GM19395 (cell line): ENCODE data around the gene ASXL1.
"Not testable (repeated sequence)": the region's sequence is repeated elsewhere in the genome, so short reads cannot be mapped to it uniquely, and the experiment has no call there.

Source experiments
- ATAC-seq: cut with Tn5 transposase; IDR thresholded peaks from one replicate; pipeline ENCODE4 v1.9.1; 2021; ENCODE audit warnings: mild to moderate bottlenecking, moderate library complexity; ENCODE audit not compliant: unreplicated experiment

ASXL1 gene

DNA sequence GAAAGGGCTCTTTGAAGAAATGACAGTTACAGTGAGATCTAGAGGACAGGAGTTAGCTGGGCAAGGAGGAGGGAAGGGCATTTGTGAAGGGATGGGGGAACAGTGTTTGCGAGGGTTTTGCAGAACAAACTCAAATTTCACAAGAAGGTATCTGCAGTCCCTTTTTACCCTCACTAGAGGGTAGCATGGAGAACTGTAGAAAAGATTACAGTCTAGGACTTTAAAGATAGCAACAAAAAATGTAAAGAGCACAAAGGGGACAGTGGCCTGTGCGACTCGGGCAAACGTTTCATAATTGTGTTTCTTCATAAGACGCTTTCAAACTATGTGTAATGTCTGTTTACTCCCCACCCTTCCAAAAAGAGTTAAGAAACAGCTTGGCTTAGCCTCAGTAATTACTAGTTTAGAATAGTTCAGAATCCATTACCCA is 21.2 kb upstream of the ASXL1 start:
- ATAC-seq, result no peak

DNA sequence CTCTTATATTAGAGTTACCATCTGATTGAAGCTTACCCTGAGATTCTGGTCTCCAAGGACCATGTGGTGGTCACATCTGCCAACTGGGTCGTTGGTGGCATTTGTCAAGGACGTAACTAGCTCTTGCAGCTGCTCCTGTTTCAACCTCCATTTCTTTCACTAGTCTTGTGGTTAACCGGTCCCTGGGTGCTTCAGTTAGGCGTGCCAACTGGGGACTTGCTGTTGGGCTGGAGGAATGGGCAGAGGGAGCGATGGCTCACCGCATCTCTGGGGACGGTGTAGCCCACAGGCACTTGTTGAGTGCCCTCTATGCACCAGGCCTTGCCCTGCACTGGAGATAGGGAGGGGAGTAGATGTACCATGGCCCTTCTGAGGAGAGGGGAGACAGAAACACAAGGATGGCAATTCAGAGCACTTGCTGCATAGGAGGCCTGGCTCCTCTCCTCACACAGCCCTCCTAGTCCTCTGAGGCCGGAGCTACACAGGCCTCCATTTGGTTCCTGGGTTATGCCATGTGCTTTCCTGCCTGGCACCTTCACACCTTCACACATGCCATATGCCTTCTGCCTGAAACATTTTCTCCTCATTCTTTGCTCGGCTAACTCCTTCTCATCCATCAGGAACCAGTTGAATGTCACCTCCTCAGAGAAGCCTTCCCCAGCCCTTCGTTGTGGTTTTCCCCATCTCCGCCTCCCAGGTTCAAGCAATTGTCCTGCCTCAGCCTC is 20.0 kb upstream of the ASXL1 start:
- no peak for ATAC-seq

DNA sequence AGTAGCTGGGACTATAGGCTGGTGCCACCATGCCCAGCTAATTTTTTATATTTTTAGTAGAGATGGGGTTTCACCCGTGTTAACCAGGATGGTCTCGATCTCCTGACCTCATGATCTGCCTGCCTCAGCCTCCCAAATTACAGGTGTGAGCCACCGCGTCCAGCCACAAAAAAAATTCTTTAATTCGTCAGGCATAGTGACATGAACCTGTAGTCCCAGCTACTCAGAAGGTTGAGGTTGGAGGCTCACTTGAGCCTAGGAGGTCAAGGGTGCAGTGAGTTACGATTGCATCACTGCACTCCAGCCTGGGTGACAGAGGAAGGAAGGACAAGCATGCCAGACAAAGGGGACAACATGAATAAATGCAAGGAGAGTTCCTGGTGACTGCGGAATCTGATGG is 19.5 kb upstream of the ASXL1 start:
- ATAC-seq, result no peak

DNA sequence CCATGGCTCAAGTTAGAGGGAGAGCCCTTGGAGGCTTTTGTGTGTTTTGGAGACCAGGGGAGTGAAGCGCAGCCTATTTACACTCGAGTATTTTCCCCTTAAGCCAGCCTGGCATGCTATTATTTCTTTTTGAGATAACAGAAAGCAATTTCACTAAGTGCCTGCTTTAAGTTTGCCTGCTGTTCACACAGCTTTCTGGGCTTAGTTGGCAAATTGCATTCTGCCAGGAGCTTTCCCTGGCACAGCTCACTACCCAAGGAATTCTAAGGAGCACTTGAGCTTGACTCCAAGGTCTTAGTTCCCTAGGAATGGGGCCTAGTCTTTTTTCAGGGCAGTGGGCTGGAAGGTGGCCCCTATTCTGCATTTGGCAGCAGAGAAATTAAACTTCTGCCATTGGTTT is 19.0 kb upstream of the ASXL1 start:
- no peak for ATAC-seq

DNA sequence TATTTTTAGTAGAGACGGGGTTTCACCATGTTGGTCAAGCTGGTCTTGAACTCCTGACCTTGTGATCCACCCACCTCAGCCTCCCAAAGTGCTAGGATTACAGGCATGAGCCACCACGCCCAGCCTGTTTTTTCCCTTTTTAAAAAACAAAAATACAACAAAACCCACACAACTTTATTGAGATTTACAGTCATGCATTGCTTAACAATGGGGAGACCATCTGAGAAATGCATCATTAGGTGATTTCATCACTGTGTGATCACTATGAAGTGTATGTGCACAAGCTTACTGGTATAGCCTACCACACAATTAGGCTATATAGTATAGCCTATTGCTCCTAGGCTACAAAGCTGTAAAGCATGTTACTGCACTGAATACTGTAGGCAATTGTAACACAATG is 17.1 kb upstream of the ASXL1 start:
- not testable (repeated sequence) for ATAC-seq

DNA sequence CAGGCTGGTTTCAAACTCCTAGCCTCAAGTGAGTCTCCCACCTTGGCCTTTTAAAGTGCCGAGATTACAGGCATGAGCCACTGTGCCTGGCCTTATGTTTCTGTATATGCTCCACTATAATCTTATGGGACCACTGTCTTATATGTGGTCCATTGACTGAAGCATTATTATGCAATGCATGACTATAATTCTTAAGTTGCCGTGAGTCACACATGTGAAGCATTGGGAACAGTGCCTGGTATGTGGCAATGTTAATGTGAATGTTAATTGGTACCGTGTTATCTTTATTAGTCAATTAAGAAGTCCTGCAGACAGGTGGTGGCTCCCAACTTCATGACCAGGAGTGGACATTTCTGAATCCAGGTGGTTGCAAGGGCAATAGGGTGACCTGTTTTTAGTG is 14.7 kb upstream of the ASXL1 start:
- no peak for ATAC-seq

DNA sequence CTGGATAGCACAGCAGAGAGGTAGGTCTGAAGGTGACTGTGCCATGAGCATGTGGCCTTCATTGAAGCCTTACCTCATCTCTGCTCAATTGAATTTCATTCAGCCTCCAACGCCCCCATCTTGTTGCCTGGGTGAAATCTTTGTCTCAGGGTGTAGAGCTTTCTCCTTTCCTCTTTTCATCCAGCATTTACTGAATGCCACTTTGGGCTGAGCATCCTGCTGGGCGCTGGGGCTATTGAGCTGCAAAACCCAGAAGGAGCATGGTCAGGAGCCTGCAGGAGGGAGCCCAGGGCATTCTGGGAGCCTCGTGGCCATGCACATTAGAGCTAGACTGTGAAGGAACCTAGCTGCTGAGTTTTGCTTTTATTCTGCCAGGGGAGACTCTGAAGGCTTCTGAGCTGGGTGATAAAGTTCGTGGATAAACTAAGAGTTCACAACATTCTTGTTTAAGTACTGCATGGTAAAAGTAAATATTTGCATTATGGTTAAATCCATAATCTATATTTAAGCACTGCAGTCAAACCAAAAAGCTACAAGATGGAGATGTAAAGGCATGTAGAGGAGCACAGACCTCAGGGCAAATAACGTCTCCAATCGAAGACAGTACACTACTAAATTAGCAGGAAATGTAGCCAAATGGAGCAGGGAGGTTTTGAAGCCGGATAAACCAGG is 13.2 kb upstream of the ASXL1 start:
- ATAC-seq, result no peak

DNA sequence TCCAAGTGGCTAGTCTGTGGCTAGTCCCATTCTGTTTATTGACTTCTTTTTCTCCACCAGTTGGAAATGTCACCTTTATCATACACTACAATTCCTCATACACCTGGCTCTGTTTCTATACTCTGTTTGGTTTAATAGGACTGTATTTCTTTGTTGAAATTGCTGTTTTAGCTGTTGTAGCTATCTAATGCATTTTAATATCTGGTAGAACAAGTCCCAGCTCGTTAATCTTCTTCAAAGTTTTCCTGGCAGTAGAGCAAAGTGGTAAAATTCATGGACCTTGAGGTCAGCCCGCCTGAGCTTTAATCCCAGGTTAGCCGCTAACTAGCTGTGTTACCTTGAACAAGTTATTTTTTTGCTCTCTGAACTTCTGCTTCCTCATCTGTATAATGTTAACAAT is 9.9 kb upstream of the ASXL1 start:
- ATAC-seq, result no peak

DNA sequence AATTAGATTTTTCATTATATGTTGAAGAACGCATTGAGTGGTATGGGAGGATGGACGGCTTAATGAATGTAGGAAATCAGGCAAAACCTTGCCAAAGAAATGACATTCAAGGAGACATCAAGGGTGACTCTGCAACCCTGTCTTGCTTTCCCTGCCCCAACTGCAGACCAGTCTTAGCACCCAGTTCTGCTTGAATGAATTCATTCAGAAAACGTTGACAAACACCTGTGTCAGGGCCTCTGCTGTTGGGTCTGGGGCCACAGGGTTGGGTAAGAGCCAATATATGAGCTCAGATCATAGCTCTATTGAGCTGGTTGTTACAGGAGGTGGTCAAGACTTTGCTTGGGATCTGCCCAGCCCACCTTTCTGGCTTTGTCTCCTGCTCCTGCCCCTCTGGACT is 7.7 kb upstream of the ASXL1 start:
- no peak for ATAC-seq

DNA sequence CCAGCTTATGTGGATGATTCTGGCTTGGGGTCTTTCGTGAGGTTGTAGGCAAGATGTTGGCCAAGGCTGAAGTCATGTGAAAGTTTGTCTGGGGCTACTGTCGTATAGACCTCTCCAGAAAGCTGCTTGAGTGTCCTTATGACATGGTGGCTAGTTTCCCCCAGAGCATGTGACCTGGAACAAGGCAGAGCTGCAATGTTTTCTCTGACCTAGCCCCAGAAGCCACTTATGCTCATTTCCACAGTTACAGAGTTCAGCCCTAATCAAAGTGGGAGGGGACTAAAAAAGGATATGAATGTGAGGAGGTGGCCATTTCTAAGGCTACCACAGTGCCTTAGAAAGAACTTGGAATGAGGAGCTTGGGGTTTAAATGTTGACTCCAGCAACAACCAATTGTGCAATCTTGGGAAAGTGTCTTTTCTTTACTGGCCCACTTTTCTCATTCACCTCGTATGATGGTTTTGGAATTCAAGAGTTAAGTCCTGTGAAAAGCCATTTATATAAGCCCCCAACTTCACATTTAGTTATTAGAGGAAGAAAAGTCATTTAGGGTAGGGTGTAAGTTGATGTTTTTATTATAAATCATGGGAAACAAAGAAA is 5.9 kb upstream of the ASXL1 start:
- no peak for ATAC-seq

DNA sequence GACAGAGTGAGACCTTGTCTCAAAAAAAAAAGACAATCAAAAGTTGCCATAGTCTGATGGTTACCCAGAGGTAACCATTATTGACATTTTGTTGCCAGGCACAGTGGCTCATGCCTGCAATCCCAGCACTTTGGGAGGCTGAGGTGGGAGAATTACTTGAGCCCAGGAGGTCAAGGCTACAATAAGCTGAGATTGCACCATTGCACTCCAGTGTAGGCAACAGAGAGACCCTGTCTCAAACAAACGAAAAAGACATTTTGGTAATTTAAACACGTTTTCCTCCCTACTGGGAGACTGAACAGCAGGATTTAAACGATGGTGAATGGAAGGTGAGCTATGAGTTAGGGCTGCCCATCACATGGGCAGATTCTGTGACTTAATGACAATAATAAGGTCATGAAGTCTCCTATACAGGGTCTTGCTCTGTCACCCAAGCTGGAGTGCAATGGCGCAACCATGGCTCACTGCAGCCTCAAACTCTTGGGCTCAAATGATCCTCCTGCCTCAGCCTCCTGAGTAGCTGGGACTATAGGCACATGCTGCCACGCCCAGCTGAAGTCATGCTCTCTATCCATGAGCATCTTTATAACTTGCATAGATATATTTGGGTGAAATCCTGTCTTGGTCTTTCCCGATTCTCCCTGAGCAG is 4.2 kb upstream of the ASXL1 start:
- no peak for ATAC-seq

DNA sequence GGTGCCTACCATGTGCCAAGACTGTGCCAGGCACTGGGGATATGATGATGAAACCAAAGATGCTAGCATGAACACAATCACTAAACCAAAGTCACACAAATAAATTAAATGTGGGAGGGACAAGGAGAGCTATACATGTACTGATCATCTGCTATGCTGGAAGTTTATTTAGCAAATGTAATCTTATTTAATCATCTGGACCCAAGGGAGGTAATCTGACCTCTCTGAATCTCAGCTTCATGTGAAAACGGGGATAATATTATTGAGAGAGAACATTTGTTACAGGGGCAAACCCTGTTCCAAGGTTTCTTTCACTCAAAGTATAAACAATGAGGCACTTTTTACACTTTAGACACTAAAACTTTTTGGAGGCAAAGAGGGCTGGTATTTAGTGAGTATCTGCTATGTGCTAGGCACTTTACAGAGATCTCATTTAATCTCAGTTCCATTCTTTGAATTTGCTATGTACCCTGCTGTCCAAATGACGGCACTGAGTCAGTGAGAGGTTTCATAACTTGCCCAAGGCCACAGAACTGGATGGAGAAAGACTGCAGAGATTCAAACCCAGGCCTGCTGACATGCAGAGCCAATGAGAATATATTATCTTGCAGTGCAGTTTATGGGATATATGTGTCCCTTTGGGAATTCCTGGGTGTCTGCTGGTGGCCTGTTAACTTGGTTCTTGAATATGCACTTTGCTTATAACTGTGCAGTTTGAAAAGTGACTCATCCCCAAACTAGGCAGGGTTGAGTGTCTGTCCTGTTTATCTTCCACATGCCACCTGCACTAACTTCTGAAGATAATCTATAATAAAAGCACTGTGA is 3.3 kb upstream of the ASXL1 start:
- ATAC-seq, result peak; percentile 32

DNA sequence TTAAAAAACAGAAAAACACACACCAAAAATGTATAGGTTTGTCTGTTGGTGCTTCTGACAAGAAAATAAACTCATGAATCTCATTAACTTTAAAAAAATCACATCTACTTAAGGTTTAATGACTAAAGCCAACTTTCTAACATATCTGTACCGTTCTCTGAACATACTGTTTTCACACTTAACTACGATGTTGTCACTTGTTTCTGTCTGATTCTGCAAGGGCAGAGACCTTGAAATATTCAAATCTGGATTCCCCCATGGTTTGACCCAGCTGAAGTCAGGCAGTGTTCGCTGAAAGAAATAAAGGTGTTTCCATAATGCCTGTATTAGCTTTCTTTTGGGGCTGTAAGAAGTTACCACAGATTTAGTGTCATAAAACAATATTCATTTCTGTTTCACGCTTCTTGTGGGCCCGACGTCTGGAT is 2.7 kb upstream of the ASXL1 start:
- ATAC-seq, result no peak

DNA sequence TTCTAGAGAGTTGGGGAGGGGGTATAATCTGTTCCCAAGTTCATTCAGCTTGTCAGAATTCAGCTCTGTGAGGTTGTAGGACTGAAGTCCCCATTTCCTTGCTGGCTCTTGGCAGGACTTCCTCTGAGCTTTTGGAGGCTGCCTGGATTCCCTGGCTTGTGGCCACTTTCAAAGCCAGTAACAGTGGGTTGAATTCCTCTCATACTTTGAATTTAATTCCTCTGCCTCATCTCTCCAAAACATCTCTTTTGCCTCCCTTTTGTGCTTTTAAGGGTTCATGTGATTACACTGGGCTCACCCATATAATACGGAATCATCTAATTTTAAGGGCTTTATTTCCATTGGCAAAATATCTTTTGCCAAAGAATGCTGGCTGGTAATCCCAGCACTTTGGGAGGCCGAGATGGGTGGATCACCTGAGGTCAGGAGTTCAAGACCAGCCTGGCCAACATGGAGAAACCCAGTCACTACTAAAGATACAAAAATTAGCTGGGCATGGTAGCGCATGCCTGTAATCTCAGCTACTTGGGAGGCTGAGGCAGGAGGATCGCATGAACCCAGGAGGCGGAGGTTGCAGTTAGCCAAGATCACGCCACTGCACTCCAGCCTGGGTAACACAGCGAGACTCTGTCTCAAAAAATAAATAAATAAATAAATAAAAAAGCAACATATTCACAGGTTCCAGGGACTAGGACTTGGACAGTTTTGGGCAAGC is 2.1 kb upstream of the ASXL1 start:
- ATAC-seq, result not testable (repeated sequence)

DNA sequence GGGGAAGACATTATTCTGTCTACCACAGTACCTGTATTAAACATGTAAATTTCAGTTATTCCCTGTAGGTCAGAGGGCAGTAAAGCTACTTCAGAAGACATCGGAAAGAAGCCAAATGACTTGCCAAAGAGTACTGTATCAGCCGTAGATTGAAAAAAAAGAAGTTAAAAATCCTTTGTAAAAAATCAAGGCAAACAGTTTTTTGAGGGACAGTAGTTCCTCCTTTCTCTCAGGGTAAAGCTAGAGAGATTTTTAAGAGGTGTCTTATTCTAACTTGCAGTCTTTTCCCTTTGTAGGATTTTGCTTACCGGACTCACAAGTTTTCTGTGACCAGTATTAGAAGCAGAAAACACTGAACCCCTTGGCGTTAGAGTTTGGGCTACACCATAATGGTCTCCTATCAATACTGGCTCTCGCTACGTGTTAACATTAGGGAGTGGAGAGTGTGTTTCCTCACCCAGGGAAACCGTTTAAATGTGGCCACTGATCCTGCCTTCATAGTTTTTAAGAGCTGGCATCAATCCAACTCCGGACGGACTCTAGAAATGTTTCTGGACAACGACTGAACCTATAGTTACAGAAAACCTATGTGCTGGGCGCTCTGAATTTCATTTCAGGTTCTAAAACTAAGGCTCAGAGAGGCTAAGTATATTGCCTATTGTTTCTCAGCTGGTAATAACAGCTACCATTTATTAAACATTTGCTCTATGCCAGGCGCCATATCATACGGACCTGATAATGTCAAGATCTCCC is 1.3 kb upstream of the ASXL1 start:
- ATAC-seq, result no peak

DNA sequence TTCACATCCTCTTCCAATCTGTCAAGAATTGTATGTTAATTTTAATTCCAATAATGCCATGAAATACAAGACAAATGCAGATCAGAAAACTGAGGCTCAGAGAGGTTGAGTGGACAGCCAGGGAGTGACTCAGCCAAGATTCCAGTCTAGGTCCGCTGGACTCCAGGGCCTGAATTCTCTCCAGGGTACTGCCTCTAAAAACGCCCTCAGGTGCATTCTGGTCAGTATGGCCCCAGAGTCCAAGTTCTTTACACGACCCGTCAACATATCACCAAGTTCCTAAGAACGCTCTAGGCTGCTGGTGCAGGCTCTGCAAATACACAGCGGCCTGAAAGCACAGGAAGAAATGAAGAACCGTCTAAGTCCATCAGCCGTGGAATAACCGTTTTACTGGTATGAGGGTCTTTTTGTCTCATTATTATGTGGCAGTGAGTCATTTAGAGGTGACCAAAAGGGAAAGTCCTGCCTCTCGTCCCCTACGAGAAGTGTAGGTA is 709 bp upstream of the ASXL1 start:
- ATAC-seq, result no peak

DNA sequence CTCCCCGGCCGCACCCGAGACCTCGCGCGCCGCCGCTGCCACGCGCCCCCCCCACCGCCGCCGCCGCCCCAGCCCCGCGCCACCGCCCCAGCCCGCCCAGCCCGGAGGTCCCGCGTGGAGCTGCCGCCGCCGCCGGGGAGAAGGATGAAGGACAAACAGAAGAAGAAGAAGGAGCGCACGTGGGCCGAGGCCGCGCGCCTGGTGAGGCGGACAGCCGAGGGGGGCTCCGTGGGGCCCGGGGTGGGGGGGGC is 426 bp downstream of the ASXL1 start:
- ATAC-seq, result no peak

DNA sequence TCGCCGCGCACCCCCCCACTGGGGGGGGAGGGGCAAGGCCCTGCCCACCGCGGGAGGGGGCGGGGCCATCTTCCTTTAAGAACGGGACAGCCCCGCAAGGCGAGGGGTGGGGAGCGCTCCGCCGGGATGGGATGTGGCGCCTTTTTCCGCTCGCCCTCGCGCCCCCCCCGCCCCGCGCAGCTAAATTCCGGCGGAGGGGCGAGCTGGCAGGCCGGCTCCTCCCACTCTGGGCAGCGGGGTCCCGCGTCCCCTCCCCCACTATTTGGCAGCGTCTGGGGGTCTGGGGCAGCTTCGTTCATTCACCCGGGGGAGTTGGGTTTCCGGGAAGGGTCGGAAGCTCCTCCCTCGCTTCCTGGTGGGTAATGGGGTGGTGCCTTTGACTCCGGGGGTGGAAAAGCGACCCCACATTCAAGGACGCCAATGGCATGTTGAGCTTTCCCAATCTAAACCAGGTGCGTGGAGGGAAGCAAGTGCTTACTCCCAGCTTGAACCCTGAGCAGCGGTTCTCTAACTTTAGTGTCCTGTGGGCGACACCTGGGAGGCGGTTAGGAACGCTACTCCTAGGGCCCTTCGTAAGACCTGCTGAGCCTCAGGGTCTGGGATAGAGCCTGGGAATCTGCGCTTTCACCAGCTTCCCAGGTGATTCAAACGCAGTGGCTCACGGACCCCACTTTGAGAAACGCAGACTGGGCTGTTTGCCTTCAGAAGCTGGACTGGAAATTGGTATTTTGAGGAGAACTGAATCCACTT is 927 bp downstream of the ASXL1 start:
- no peak for ATAC-seq
